Inflammatory macrophage (primary cell): ENCODE data around the gene TMEM263.
"Not testable (repeated sequence)": the region's sequence is repeated elsewhere in the genome, so short reads cannot be mapped to it uniquely, and the experiment has no call there.

Source experiments
- DNase-seq, 2 donors: peaks; one replicate each; pipeline ENCODE4 v3.0.0-alpha.2; 2020 to 2022
- total RNA-seq, 18 experiments: gene quantifications; one replicate each; lab custom pipeline; 2026; ENCODE audit warnings: mixed read lengths in 6 of 18, inconsistent platforms in 2 of 18; lab: John Stamatoyannopoulos, UW

Gene TMEM263
- 14.9 to 32.8 (median 22.4) reads per million in 18 experiments for total RNA-seq

DNA sequence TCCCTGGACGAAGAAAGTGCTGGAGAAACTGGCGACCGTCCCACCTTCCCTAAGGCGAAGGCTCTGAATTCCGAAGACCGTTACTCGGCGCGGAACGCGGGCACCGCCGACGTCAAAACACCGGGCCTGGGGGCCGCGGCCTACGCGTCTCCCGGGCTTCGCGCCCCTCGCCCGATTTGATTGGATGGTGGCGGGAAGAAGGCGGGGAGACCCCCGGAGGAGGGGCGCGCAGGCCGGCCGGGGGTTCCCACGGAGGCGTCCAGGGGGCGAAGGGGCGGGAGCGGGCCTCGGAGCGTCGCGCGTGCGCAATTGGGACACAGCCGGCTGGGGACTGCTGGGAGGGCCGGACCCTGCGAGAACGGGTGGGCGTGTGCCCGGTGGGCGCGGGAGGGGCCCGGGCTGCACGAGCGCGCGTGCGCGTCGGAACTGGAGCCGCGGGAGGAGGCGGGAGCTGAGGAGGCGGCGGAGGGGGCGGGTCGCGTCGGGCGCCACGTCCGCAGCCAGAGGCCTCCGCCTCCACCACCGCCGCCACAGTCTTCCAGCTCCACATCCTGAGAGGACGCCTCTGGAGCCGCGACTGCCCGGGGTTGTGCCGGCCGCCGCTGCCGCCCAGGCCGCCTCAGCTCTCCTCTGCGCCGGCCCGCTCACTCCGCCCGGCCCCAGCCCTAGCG, at the start of gene TMEM263:
Gene TMEM263 (plus strand): TSS at position 531 of the 671 bp plus-strand sequence. CDS start 11,210 bp downstream, outside the sequence.
- DNase-seq = peak; percentile 67 to 72

DNA sequence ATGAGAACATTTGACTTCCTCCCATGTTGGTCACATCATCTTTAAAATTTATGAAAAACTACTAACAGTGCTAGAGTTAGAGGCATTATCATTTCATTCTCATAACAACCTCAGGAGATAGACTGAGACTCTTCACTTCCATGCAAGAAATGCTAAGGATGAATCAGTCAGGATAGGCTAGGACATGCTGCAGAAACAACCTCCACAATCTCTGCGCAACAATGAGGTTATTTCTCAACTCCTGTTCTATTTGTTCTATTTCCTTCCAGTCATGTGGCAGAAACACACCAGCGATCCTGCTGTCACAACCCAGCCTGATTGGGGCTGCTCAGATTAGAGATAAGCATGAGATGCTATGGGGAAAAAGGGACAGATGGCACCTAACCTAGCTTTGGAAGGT, 49.0 kb upstream of the TMEM263 start:
- no peak for DNase-seq

DNA sequence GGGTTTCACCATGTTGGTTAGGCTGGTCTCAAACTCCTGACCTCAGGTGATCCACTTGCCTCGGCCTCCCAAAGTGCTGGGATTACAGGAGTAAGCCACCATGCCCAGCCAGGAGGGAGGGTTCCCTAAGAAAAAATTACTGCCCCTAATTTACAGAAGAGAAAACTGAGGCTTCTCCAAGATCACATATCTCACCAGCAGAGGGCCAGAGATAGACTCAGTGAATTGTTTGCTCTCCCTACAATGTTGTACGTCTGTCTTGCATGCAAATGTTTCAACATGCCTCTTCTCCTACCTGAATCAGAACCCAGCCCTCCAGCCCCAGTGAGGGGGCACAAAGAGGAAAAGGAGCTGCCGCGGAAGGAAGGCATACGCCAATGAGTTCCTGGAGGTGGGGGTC, 48.3 kb upstream of the TMEM263 start:
- DNase-seq = no peak

DNA sequence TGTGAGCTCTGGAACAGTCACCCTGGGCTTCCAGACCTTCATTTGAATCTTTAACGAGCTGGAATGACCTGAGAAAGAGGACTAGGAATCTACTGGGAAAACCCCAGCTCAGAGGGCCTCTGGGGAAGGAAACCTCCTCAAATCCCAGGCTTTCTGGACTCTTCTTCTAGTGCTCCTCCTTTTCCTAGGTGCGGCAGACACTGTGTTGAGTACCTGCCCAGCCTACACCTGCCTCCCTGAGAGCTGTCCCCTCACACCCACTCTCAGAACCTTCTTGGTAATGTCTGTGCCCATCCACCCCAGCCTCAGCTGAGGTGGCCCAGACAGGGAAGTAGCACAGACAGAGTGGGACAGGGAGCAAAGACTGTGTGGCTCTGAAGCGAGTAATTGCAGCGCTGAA, 47.9 kb upstream of the TMEM263 start:
- no peak for DNase-seq

DNA sequence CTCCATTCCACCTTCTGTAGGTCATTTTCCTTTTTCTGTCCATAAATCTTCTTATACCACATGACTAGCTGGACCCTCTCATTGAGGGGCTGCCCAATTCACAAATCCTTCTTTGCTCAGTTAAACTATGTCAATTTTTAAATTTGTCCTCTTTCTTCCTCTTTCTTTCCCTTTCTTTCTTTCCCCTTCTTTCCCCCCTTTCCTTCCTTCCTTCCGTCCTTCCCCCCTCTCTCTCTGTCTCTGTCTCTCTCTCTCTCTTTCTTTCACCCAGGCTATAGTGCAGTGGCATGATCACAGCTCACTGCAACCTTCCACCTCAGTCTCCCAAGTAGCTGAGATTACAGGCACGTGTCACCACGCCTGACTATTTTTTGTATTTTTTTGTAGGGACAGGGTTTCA, 47.1 kb upstream of the TMEM263 start:
- DNase-seq = no peak

DNA sequence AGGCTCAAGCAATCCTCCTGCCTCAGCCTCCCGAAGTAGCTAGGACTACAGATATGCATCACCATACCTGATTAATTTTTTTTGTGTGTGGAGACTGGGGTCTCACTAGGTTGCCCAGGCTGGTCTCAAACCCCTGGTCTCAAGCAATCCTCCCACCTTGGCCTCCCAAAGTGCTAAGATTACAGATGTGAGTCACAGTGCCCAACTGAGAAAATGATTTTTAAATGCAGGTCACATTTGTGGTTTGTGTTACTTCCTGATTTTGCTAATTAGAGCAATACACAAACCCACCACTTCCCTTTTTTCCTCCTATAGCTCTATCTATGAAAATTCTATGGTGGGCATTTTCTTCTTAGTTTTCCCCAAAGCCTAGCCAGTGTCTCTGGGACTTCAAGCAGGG, 45.5 kb upstream of the TMEM263 start:
- peak; percentile 67 to 76 for DNase-seq

DNA sequence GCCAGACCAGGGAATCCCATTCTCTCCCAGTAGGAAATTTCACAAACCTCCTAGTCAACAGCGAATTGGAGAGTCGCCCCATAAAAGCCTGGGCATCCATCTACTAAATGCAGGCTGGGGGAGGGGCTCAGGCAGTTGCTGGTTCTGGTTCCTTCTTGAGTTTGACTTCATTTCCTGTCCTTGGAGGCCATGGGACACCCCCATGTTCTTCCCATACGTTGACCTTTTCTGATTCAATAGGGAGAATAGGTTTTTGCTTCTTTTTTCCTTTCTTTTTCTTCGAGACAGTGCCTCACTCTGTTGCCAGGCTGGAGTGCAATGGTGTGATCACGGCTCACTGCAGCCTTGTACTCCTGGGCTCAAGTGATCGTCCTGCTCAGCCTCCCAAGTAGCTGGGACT, 44.1 kb upstream of the TMEM263 start:
- no peak for DNase-seq

DNA sequence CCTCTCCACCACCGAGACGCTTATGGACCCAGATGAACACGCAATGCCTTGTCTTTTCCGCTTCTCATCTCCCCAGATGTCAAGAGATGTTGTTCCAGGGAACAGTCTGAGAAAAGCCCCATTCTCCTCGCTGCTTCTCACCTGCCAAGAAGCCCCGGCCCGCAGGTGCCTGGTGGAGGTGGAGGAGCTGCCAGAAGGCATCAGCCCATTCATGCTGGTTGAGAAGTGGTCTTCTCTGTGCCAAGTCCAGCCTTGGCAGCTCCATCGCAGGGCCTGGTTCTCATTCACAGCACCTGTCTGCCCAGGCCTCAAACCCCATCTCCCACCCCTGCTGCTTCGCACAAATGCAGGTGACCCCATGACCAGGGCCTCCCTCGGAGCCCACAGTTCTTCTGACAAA, 42.3 kb upstream of the TMEM263 start:
- no peak for DNase-seq

DNA sequence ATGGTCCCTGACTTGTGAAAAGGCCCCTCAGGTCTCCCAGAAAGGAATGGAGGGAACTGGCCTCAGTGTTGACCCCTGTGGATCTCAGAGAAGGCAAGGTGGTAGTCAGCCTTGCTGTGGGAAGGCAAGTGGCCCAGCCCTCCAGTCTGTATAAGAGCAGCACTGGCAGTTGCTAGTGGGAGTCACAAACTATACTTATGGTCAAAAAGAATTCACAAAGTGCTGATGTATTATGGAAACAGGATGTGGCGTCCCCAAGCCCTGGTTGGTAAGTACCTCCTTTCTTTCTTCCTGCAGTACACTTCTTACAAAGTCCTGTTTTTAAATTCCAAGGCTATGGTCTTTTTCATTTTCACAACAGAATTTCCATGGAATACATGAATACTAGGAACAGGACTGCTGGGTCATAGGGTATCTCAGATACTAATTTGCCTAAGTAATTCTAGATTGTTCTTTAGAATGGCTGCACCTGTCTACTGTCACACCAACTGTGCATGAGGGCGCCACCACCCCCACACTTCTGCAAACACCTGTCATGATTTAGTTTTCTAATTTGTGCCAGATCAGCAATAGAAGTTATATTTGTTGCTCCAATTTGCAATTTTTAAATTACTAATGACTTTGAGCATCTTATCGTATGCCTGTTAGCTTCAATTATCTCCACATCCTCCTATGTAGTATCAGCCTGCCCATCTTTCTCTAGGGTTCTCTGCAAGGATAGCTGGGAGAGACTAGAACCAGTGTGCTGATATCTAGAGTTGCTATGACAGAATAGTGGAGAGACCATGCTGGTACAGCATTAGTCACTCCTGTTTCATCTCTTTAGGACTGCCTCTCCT, 40.7 kb upstream of the TMEM263 start:
- no peak for DNase-seq

DNA sequence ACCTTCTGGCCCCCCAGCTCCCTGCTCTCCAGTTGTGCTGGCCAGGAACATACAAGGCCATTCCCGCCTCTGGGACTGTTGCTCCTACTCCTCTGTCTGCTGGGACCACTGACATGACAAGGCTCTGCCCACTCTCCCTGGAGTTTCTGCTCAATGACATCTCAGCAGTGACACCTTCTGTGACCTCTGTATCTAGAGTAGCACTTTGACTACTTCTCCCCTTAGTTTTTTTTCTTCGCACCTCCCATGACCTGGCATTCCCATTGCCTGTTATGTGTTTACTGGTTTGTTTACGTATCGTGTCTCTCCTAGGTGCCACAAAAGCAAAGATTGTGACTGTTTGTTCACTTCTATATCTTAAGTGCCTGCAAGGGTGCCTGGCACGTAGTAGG, 40.1 kb upstream of the TMEM263 start:
- no peak for DNase-seq

DNA sequence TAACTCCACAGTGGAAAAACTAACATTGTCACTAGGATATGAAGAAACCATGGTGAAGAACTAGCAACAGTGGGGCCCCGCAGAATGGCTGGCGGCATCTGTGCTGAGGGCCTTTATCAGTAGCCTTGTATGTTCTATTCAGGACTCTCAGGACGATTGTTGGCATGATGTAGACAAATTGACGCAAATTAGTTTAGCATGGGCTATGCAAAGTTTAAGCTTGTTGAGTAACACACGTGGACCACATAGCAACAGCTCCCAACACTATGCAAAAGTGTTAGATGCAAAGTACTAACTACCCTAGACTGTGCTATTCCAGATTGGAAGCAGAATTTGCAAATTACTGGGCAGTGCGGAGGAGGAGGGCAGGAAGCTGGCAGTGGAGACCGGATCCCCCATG, 38.2 kb upstream of the TMEM263 start:
- no peak for DNase-seq

DNA sequence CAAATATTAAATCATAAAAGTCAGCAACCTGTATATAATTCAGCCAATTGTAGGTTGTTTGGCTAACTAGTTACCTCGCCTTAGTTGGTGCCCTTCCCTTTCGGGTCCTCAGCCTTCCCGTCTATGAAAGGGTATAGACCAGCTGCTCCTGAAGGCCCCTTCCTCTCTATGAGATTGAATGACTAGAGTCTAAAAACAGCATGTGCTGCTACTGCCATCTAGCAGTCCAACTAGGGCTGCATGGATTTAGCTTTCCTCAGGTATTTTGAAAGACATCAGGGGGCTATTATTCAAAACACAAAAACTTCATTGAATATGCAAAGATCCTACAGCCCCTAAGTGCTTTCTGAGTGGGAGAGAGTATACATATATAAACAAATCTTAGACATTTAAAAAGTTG, 37.0 kb upstream of the TMEM263 start:
- peak in 1 of 2 donors; percentile 9 for DNase-seq

DNA sequence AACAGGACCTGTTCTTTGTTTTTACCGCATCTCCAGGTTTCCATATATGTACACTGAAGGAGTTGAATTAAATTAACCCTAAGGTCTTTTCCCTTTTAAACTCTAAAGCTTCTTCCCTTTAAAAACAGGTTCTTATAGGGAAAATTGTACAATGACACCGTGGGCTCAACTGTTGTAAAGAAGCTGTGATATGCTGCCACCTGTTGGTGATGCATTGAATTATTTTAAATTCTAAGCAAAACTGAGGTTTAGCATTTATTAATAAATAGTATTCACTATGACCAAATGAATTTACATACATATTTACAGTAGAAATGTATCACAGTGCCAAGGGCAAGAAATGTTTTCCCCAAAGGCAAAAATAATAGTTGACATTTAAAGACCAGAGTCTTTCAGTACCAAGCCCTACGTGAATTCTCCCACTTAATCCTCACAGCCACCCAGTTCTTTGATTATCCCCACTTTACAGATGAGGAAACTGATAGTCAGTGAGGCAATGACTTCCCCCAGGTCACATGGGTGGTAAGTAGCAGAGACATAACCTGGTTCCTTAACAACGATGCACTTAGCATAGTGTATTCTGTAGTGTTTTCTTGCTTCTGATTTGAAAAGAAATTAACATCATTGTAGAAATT, 35.7 kb upstream of the TMEM263 start:
- peak; percentile 53 to 75 for DNase-seq

DNA sequence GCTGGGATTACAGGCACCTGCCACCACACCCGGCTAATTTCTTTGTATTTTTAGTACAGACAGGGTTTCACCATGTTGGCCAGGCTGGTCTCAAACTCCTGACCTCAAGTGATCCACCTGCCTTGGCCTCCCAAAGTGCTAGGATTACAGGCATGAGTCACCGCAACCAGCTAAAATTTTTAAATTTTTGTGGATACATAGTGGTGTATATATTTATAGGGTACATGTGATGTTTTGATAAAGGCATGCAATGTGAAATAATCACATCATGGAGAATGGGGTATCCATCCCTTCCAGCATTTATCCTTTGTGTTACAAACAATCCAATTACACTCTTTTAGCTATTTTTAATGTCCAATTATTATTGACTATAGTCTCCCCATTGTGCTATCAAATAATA, 33.7 kb upstream of the TMEM263 start:
- not testable (repeated sequence) for DNase-seq

DNA sequence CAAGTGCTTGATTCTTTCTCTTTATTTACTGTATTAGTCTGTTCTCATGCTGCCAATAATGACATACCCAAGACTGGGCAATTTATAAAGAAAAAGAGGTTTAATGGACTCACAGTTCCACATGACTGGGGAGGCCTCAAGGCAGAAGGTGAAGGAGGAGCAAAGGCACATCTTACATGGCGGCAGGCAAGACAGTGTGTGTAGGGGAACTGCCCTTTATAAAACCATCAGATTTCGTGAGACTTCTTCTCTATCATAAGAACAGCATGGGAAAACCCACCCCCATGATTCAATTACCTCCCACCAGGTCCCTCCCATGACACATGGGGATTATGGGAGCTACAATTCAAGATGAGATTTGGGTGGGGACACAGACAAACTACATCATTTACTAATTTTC, 32.1 kb upstream of the TMEM263 start:
- DNase-seq = not testable (repeated sequence)

DNA sequence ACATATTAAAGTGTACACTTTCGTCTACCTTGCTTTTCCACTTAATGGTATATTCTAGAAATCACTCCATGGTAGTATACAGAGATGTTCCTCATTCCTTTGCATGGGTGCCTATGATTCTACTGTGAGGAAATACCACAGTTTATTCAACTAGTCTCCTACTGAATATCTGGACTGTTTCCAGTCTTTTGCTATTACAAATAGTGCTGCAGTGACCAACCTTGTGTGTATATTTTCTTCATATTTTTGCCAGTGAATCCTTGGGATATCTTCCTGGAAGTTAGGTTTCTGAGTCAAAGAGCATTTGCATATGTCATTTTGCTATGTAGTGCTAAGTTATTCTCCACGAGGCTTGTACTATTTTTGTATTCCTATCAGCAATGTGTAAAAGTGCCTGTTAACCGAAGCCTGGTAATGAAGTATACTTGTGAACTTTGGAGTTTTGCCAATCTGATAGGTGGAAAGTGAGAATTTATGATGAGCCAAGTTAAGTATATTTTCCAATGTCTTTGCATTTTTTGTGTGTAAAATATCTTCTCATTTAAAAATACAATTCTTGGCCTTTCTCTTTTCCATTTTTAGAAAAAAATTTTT, 31.3 kb upstream of the TMEM263 start:
- DNase-seq = no peak

DNA sequence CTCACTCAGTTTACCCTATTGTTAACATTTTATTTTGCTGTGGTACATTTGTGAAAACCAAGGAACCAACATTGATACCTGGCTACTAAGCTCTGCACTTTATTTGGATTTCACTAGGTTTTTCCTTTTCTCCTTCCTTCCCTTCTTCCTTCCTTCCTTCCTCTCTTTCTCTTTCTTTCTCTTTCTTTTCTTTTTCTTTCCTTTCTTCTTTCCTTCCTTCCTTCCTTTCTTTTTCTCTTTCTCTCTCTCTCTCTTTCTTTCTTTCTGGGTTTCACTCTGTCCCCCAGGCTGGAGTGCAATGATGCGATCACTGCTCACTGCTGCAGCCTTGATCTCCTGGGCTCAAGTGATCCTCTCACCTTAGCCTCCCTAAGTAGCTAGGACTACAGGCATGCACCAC, 29.1 kb upstream of the TMEM263 start:
- DNase-seq = no peak

DNA sequence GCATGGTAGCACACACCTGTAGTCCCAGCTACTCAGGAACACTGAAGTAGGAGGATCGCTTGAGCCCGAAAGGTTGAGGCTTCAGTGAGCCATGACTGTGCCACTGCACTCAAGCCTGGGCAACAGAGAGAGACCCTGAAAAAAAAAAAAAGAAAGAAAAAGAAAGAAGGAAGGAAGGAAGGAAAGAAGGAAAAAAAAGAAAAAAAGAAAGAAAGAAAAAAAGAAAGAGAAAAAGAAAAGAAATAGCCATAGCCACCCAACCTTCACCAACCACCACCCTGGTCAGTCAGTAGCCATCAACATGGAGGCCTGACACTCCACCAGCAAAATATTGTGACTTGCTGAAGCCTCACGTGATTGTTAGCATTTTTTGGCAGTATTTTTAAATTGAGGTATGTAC, 21.4 kb upstream of the TMEM263 start:
- no peak for DNase-seq

DNA sequence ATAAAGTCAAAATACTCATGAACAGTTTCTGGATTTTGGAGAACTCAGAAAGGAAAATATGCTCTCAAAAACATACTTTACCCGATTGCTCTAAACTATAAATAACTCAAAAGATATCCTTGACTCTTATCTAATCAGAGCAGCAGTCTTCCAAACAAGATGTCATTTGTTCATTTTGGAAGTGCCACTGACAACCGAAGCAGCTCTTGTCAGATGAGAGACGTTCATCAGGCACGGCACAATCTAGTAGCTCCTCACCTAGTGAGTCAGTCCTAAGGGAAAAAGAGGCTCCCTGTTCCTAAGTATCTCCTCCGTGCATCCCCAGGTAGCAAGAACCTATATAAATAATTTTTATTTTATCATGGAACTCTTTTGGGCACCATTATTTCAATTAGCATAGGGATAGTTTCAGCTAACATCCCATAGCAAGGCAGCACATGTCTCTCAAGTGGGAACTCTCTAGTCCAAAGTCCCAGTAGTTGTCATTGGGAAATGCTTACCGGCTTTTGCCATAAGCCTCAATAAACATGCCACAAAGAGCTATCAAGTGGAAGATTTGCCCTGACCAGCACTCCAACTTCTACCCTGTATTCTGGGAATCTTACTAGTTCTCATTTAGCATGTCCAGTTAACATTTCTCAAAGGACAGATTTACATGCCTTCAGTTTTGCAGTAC, 14.1 kb upstream of the TMEM263 start:
- no peak for DNase-seq

DNA sequence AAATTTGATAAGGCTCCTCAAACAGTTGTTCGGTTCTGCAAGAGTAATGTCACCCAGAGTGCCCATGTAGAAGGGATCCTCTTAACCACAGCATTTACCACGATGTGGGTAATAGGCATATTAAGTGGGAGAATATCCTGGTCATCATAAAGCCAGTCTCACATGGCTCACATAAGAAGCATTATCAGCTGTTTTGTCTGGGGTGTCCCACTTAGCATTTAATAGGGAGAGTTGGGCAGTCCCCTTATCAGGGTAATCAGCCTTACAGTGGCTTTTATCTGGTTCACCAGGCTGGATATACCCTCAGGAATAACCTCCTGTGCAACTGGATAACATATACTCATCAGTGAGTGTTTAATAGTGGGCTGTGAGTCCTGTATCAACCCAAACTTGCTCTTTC, 12.9 kb upstream of the TMEM263 start:
- no peak for DNase-seq

DNA sequence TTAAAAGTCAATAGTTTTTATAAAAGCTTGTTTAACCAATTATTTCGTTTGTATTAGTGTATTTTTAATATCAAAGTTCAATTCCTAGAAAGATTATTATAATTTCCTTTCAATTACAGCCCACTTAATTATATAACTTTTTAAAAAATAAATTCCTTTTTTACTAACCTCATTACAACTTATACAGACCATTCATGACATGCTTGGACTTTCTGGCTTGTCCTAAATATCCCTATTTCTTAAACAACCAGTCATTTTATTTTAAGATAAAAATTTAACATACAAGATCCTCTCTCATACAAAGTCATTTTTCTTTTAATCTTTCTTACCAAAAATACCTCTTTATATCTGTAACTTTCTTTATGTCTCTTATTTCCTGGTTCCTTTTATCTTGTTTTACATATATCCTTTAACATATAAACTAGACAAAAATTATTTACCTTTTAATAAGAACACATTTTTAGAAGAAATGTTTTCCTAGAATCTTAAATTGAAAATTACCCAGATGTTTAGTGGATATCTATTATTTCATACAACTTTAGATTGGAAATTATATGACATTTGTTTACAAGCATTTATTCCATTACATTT, 10.4 kb upstream of the TMEM263 start:
- no peak for DNase-seq

DNA sequence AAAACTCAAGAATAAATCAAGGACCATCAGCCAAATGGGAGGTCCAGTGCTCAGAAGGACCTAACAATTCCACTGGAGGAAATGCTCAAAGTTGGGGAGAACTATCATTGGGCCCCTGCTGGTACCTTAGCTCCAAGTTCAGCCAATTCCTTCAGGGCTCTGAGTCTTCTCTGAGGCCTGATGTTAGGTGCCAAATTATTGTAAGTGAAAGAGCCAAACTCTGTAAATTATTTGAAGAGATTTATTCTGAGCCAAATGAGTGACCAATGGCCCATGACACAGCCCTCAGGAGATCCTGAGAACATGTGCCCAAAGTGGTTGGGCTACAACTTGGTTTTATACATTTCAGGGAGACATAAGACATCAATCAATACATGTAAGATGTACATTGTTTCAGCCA, 8.2 kb upstream of the TMEM263 start:
- DNase-seq = no peak
